Left cardiac atrium (tissue), 4 donors: Measurements from ENCODE around the gene AFAP1L2. TPM values are rescaled to one million over a fixed set of nuclear protein-coding genes. Genes with fewer than 3 reads are reported as not detected.

Experiments
- ATAC-seq, 2 donors: fragments of 200-7000 bp; cut with Tn5 transposase; one replicate each; pipeline ENCODE4 v1.9.1; 2020; ENCODE audit warnings: mild to moderate bottlenecking in 2 of 2, moderate library complexity in 2 of 2
- DNase-seq: peaks from one replicate; pipeline ENCODE4 v3.0.0-alpha.2; 2020
- intact Hi-C, 2 donors: fragments of 100-400 bp; cut with DNase I; formaldehyde crosslinking; loops; one replicate each; pipeline versions ENCODE4 v1.14.1 to v1.15.1; 2022 to 2023
- total RNA-seq, 2 donors: library from RNA; stranded (reverse); fragmentation: NEBNext Ultra II Directional; extraction: Animal tissue kit (Norgen Biotek cat#: 25700); gene quantifications; one replicate each; pipeline ENCODE4 v1.2.1, GENCODE V29; 2021
- donor health status: DM: no; HTN: yes; CAD: no.
- donor health status: DM: no; HTN: yes; CAD: no; lungs with severe emphysema.
- donor health status: DM: yes; HTN: yes; CAD: no.
- donor health status: Dilated cardiomyopathy.

AFAP1L2 gene
- total RNA-seq, 2 donors from 2014 or later = 5.5 to 7.6 TPM

DNA sequence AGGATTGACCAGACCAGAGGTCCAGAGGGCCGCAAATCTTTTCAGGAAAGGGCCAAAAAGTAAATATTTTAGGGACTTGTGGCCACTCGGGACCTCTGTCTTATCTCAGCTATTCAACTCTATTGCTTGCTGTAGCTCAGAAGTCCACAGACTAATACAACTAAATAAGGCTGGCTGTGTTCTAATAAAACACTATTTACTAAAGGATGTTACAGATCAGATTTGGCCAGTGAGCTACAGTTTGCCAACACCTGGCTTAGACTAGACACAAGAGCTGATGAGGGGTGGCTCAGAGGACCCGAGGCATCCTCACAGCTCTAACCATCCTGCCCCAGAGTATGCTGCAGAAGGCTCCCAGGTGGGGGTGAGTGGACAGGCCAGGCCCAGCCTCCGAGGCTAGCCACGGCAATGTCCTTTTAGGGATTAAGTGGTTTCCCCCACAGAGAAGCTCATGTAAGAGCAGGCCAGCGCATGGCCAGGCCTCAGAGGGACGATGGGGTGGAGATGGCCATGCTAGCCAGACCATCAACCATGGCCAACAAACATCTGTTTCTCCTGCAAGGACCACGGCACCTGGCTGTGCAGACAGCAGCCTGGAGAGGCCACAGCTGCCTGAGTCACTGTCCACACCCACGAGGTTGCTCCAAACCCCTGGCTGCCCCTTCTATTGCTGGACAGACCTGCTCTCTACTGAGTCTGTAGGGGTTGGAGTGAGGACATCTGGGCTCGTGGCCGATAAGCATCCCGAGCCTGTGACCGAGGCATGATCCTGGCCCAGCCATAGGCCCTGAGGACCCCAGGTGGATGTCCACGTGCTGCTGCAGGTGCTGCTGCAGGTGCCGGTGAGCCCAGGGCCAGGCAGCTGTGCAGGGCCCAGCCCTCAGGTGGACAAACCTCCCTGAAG, 76.5 kb downstream of the AFAP1L2 start:
- intact Hi-C loops = no loop called here
- ATAC-seq (peak in 1 of 2 donors; percentile 60), DNase-seq (no peak)

DNA sequence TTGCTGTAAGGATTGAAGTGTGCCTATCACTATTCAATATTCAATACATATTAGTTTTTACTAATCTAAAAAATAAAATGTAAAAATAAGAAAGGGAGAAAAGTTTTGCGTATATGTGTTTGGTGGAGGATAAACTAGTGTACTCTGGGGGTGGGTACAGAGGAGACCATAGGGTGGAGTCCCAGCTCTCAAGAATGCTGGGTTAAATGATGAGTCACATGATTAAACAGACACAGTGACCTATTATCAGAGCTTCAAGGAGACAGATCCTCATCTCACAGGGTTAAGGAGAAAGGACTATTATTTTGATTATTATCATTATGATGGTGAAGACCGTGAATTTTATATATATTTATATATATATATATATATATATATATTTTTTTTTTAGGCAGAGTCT, 77.5 kb downstream of the AFAP1L2 start:
- intact Hi-C loops = no loop called here
- ATAC-seq (no peak), DNase-seq (no peak)

DNA sequence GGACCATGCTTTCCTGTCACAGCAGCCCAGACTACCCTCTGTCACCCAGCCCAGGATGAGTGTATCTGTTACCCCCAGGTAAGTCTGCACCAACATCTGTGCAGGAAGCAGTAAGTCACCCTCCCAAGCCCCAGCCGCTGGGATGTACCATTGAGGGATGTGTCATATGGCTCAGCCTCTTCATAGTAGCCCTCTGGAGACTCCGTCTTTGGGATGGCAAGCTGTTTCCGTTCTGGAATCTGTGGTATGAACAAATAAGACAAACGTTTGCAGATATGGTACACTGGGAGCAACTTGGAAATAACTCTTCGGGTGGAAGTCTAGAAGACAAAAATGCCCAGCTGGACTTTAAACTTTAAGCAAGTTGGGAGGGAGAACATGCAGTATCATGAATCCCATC, 81.3 kb downstream of the AFAP1L2 start:
- DNase-seq (peak; percentile 7), ATAC-seq (no peak)
- intact Hi-C loops = no loop called here

DNA sequence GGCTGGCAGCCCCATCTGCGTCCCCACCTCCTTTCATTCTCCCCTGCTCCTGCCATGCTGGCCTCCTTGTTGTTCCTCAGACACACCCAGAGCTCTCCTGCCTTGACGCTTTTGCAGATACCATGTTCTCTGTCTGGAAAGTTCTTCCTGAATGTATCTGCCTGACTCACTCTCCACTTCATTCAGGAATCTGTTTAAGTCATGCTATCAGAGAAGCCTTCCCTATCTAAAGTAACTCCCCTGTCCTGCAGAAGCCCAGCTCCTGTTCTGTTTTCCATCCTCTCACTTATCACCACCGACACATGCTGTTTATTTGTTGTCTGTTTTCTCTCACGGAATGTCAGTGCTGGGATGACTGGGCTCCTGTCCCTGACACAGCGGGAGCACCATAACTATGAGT, 82.0 kb downstream of the AFAP1L2 start:
- intact Hi-C loops = no loop called here
- DNase-seq = peak; percentile 19
- peak; percentile 44 to 76 for ATAC-seq

DNA sequence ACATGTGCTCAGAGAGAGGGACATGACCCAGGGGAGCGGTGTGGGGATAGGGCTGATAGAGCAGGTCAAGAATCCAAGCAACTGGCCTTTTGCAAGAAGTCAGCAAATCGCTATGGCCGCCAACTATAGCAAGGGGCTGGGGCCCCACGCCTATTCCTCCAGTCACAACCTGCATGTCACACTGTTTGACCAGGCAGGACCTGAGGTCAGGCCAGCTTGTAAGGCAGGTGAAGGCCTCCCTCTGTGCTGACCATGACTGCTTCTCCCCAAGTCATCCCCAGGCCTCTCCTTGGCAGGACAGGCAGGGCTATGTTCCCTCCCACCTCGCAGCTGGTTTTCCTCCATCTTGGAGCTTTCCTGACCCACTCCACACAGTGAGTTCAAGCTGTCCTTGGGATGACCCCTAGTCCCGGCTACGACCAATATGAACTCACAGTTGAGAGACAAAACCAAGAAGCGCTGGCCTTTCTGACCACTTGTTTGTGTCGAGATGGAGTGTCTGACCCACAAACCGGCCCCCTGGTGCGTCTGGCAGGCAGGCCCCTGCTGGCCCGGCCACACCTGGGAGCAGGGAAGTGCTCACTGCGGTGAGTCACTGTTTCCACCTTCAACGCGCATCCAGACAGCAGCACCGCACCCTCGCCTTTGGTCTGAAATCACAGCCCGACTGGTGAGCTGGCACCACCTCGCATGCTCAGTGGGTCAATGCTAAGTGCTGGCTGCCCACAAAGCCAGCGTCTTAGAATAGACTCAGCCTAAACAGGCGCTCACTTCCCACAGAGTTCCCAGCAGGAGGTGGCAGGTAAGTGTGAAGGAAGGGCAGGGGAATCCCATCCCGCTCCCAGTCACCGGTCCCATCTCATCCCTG, 83.8 kb downstream of the AFAP1L2 start:
- DNase-seq = peak; percentile 48
- intact Hi-C loops = no loop called here
- ATAC-seq = peak; percentile 31 to 78

- intact Hi-C loops = no loop called here
- DNase-seq (peak; percentile 8), ATAC-seq (no peak)
These were observed 84.7 kb downstream of the AFAP1L2 start for GRCh38 chr10:114319406-114320248.

- no peak for DNase-seq
- ATAC-seq = no peak
- intact Hi-C loops = no loop called here
These were observed 87.6 kb downstream of the AFAP1L2 start for GRCh38 chr10:114316744-114317143.

GRCh38 chr10:114315566-114316420, 88.5 kb downstream of the AFAP1L2 start:
- intact Hi-C loops = no loop called here
- no peak for ATAC-seq
- DNase-seq = no peak

DNA sequence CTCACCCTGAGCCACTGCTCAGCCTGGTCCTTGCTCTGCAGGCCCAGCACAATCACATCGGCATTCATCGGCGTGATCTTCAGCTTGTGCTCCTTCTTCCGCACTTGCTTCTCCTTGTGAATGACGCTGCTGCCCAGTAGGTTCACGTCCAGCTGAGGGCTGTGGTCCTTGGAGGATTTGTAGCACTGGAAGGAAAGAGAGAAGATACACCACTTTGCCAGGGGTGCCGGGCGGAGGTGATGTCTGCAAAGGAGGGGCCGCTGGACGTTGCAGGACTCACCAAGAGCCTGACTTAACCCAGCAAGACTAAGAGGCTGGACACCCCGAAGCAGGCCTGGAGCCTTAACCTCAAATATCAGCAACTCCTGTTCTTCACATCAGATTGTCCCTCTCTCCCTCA, 90.4 kb downstream of the AFAP1L2 start:
- DNase-seq = no peak
- no peak for ATAC-seq
- intact Hi-C loops = no loop called here

DNA sequence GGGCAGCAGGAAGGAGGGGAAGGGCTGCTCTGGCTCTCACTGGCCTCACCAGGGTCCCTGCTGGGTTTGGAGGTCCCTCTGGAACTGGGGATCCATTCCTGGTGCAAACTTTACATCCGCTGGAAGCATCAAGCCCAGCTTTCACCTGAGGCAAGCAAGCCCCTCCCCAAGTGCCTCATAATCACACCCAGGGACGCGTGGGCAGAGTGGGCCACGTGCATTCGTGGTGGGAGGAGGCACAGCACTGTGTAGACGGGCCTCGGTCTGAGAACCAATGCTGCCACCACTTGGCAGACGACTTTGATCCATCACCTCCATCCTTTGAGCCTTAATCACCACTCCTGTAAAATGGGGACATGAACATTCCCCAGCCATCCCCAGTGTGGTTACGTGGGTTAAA, 91.2 kb downstream of the AFAP1L2 start:
- intact Hi-C loops = no loop called here
- DNase-seq (no peak), ATAC-seq (no peak)

DNA sequence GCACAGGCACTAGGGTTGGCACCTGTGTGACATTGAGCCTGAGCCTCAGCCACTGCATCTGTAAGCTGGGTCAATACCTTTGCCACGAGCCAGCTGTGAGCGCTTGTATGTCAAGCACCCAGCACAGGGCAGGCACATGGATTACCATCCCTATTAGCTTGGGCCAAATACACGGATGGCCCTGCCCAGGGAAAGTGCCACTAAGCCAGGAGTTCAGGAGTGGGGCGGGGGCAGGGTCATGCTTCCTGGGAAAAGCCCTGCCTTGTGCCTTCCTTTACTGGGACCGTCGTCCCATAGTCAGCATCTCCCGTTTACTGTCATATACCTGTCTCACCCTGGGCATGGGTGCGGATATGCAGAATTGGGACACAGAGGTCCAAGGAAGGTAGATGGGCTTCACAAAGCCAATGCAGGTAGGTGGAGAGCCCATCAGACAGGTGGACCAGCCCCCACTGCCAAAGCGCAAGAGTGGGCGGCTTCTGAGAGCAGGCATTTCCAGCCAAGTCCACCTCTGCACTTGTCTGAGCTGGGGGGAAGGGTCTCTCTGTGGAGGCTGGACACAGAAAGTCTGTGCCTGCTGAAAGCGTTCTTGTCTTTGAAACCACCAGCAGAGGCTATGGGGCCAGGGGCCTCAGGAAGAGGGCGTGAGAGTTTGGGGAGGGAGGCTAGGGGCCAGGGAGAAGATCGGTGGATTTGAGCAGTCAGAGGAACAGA, 92.6 kb downstream of the AFAP1L2 start:
- no peak for ATAC-seq
- intact Hi-C loops = no loop called here
- peak; percentile 8 for DNase-seq

DNA sequence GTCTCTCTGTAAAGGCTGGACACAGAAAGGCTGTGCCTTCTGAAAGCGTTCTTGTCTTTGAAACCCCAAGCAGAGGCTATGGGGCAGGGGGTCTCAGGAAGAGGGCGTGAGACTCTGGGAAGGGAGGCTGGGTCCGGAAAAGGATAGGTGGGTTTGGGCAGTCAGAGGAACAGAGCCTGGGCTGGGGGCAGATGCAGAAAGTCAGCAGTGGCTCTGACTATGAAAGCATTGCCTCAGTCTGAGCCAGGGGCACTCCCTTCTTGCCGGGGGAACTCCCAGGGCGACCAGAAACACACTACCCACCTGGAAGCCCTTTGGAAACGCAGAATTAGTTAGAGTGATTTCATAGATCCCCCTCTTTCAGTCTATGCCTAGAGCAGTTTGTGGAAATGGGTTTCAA, 93.3 kb downstream of the AFAP1L2 start:
- intact Hi-C loops = no loop called here
- DNase-seq (no peak), ATAC-seq (no peak)

DNA sequence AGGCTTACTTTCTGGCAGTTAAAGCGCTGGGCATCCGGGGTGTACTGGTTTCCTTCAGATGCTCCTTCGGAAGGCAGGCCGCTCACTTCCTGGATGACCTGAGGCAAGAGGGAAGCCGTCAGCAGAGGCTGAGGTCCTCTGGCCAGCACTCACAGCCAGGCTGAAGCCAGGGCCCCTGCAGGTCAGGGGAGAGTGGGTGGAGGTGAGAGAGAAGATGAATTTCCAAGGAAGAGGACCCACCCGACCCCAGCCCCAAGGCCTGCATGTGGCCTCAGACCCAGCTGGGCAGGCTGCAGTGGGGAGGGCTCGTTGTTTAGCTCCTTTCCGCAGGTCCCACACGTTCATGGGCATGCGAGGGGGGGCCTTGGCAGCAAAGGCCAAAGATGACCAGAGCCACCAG, 94.0 kb downstream of the AFAP1L2 start:
- DNase-seq (no peak), ATAC-seq (no peak)
- intact Hi-C loops = no loop called here

- ATAC-seq (no peak), DNase-seq (no peak)
These were observed 95.0 kb downstream of the AFAP1L2 start for GRCh38 chr10:114309364-114309651.

GRCh38 chr10:114308531-114309363, 95.6 kb downstream of the AFAP1L2 start:
- intact Hi-C loops = loop anchor here (10.0 kb wide), 1 partner anchor 96 kb away; the partner anchor contains the start of gene AFAP1L2 (in 2 of the 2)
- DNase-seq (no peak), ATAC-seq (no peak)

More at GRCh38 chr10:114309364-114309651, 95.0 kb downstream of the AFAP1L2 start:
- intact Hi-C loops = loop anchor here (10.0 kb wide), 1 partner anchor 95 kb away; the partner anchor contains the start of gene AFAP1L2 (in 2 of the 2)

- no peak for DNase-seq
- ATAC-seq = no peak
- intact Hi-C loops = loop anchor here (10.0 kb wide), 1 partner anchor 97 kb away; the partner anchor contains the start of gene AFAP1L2 (in 2 of the 2)
These were observed 96.6 kb downstream of the AFAP1L2 start for GRCh38 chr10:114307731-114308130.
